ENCODE results near the gene CMTM8.
A peak's percentile ranks its signal among the peaks of the same experiment; 100 is the strongest.

CMTM8 gene

GRCh38 chr3:32310336-32310735 is 71.9 kb downstream of the CMTM8 start:
- no peak for DNase-seq

GRCh38 chr3:32310918-32311839 is 72.7 kb downstream of the CMTM8 start:
- peak; percentile 67 for DNase-seq

- no peak for DNase-seq
Observed at GRCh38 chr3:32312251-32312650, 73.8 kb downstream of the CMTM8 start.

GRCh38 chr3:32313169-32313568 is 74.7 kb downstream of the CMTM8 start:
- DNase-seq = no peak

DNA sequence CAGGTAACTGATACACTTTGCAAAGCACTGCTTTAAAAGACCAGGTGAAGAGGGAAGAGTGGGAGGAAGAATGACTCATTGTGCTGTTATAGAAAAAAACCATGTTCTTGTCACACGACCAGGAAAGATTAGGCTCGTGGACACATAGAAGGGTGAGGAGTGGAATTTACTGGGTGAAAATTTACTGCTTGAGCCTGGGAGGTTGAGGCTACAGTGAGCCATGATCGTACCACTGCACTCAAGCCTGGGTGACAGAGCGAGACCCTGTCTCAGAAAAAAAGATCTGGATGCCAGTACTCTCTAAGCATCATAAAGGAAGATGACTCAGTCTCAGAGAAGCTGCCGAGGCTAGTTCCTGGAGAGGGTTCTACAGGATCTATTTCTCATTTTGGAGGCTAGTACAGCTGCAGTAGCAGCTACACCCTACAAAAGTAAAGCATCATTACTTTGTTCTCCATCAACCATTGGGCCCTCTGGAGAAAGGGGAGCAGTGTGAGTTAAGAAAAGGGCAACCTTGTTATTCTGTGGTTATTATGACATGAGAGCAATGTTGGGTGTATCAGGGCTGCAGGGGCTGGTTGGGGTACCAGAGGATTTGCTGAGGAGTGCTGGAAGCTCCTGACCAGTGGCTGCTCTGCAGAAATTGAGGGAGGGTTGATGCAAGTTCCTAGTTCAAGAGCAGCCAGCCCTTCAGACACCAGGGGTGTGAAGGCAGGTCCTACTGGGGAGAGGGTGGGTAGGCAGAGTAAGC is 75.4 kb downstream of the CMTM8 start:
- DNase-seq = no peak

GRCh38 chr3:32315441-32315840 is 77.0 kb downstream of the CMTM8 start:
- no peak for DNase-seq

DNA sequence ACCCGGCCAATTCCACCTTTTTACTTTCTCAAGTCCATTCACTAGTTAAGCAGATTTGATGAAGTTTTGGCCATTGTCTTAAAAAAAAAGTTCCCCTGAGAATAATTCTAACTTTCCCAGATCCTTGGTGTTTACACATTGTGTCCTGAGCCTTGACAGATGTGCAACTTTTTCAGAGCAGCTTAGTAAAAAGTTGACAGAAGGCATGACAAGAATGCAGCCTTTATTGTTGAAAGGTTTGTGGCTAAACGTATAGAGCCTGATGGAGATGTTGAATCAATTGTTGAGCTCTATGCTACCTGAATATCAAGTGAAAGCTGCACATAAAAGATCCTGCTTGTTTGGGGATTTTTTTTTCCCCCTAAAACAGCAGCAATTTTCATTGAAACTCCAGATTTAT is 77.8 kb downstream of the CMTM8 start:
- no peak for DNase-seq

- no peak for DNase-seq
Observed at GRCh38 chr3:32316976-32317375, 78.5 kb downstream of the CMTM8 start.

GRCh38 chr3:32319607-32320006 is 81.1 kb downstream of the CMTM8 start:
- DNase-seq = no peak

DNA sequence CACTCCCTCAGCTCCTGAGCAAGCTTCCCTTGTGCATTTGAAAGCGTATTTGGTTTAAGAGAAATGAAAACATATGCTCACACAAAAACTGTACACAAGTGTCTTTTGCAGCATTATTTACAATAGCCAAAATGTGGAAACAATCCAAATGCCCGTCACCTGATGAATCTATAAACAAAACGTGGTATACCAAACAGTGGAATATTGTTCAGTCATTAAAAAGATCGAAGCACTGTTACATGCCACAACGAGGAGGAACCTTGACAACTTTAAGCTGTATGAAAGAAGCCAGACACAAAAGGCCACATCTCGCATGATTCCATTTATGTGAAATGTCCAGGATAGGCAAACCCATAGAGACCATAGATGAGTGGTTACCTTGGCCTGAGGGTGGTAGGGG is 81.6 kb downstream of the CMTM8 start:
- no peak for DNase-seq

- peak; percentile 54 for DNase-seq
Observed at GRCh38 chr3:32321095-32321790, 82.8 kb downstream of the CMTM8 start.

- DNase-seq = no peak
Observed at GRCh38 chr3:32322311-32322710, 83.8 kb downstream of the CMTM8 start.

GRCh38 chr3:32323604-32324003 is 85.1 kb downstream of the CMTM8 start:
- DNase-seq = no peak

DNA sequence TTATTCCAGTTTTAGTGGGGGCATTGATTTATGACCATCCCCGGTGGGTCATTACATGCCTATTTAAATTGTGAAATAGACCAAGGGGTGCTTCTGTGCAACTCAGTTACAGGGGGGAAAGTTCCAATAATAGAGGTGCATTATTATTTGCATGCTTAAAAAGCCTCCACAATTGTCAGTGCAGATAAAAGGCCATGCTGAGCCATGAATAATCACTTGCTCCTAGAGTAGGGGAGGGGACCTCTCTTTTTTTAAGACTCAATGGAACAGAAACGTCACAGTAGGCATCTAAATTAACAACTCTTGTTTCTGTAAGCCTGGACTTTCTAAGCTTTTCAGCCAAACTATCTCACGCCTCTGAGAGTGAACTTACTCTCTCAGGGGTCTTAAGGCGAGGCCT is 86.7 kb downstream of the CMTM8 start:
- no peak for DNase-seq

- no peak for DNase-seq
Observed at GRCh38 chr3:32325927-32326326, 87.4 kb downstream of the CMTM8 start.

DNA sequence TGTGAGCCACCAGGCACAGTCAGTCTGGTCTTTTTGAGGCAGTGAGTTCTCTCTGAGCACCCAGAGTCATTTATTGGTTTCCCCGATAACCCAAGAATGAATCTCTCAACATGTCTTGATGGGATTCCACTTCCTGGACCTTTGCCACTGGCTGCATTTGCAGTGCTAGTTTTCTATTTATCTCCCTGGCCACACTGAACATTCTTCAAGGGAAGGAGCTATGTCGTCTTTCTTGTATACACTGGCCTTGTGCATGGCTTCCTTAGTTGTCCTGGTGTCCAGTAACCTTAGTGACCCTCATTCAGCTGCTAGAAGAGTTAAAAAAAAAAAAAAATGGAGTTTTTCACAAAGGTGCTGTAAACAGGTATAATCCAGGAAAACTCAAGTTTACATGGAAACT is 88.3 kb downstream of the CMTM8 start:
- no peak for DNase-seq

GRCh38 chr3:32334675-32335074 is 96.2 kb downstream of the CMTM8 start:
- DNase-seq = no peak

GRCh38 chr3:32335365-32336112 is 97.1 kb downstream of the CMTM8 start:
- DNase-seq = no peak

DNA sequence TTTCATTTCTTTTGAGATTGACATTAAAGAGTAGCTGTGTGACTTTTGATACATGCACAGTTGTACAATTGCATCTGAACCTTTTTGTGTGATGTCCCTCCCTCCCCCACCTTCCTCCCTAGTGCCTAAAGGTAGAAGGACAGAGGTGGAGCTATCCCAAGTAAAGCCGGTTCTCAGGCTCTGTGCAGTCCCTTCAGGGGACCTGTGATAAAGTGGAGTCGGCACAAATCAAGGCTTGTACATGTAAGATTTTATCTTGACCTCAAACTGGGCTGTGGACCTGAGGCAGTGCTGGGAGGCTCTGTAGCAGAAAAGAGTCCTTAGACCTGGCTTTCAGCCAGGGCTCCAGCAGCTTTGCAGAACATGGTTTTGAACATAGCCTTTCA is 97.6 kb downstream of the CMTM8 start:
- no peak for DNase-seq

- DNase-seq = no peak
Observed at GRCh38 chr3:32337505-32337904, 99.0 kb downstream of the CMTM8 start.

GRCh38 chr3:32340039-32340438 is 101.6 kb downstream of the CMTM8 start:
- peak; percentile 75 for DNase-seq

DNA sequence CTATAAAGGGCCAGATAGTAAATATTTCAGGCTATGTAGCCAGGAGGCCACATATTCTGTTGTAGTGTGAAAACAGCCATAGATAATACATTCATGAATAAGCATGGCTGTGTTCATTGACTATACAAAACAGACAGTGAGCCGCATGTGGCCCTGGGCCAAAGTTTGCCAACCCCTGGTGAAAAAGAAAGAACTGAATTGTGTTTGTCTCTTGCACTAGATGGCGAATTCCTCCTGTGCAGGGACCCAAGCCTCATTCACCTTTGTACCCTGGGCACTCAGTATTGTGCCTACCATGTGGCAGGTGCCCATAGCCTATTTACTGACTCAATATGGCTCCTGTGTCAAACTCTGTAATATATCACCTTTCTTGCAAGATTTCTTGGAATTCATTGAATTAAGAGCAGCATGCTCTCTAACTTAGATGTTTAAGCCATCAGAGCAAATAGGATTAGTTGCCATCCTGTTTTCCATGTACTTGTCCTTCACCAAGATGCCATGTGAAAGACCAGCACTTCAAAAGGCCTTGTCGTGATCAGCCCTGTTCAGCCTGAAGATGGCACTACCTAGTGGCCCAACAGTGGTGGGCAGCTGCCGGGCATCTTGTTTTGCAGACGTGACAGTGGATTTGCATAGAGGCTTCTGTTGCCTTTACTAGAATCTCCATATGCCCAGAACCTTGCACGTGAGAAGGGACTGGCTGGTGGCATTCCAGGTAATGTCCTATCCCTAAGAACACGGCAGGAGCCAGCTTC is 102.3 kb downstream of the CMTM8 start:
- no peak for DNase-seq

Measured in eye (tissue), 1 donor.